Neuronal stem cell (in vitro differentiated cells): ENCODE measurements around the gene EIF2B5. TPM values are rescaled to one million over a fixed set of nuclear protein-coding genes. Genes with fewer than 3 reads are reported as not detected.

Experiments used
- DNase-seq: peaks from one replicate; pipeline ENCODE4 v3.0.0-alpha.2; 2013; ENCODE audit warnings: low spot score
- H2AFZ ChIP-seq: one replicate; pipeline ENCODE4 v1.6.1; 2013; ENCODE audit warnings: mild to moderate bottlenecking, low read length, inconsistent platforms
- H2AK5ac ChIP-seq: 2 replicates; pipeline ENCODE4 v1.6.1; 2013; ENCODE audit warnings: low read depth, mild to moderate bottlenecking, inconsistent platforms, low read length, moderate library complexity, mixed read lengths
- H2BK120ac ChIP-seq: 2 replicates; pipeline ENCODE4 v1.6.1; 2013; ENCODE audit warnings: low read depth, mild to moderate bottlenecking, inconsistent platforms, low read length, moderate library complexity, mixed read lengths
- H2BK12ac ChIP-seq: one replicate; pipeline ENCODE4 v1.6.1; 2013; ENCODE audit warnings: low read length, inconsistent platforms
- H2BK15ac ChIP-seq: 2 replicates; pipeline ENCODE4 v1.6.1; 2013; ENCODE audit warnings: mild to moderate bottlenecking, low read length, inconsistent platforms, mixed read lengths
- H2BK5ac ChIP-seq: one replicate; pipeline ENCODE4 v1.6.1; 2013; ENCODE audit warnings: inconsistent platforms, mild to moderate bottlenecking, low read length, moderate library complexity
- H3K14ac ChIP-seq: one replicate; pipeline ENCODE4 v1.6.1; 2013; ENCODE audit warnings: low read length, inconsistent platforms
- H3K18ac ChIP-seq: 2 replicates; pipeline ENCODE4 v1.6.1; 2013; ENCODE audit warnings: low read length, inconsistent platforms
- H3K23ac ChIP-seq: 2 replicates; pipeline ENCODE4 v1.6.1; 2013; ENCODE audit warnings: low read depth, mild to moderate bottlenecking, mixed read lengths, low read length, inconsistent platforms; ENCODE audit not compliant: poor library complexity
- H3K27ac ChIP-seq: replicated peaks from 3 replicates; pipeline ENCODE4 v1.5.1; 2013; ENCODE audit warnings: low read length, inconsistent platforms
- H3K27me3 ChIP-seq, 3 experiments: 2 replicates each; pipeline ENCODE4 v1.6.1; 2013; ENCODE audit warnings: low read length in 3 of 3, mild to moderate bottlenecking in 2 of 3, inconsistent platforms in 1 of 3, low read depth in 1 of 3, mixed read lengths in 1 of 3, moderate library complexity in 1 of 3; ENCODE audit not compliant: control insufficient read depth in 3 of 3, insufficient read depth in 3 of 3
- H3K36me3 ChIP-seq, 2 donors: replicated peaks in 1 of 2; 2 replicates each; pipeline ENCODE4 v1.6.1; 2013; ENCODE audit warnings: low read length in 2 of 2; ENCODE audit not compliant: control insufficient read depth in 2 of 2, insufficient read depth in 2 of 2
- H3K4ac ChIP-seq: 2 replicates; pipeline ENCODE4 v1.6.1; 2013; ENCODE audit warnings: inconsistent platforms, mild to moderate bottlenecking, low read length, moderate library complexity
- H3K4me1 ChIP-seq, 2 donors: 1 replicate in 1 of 2; 2 replicates in 1 of 2; pipeline ENCODE4 v1.6.1; 2013; ENCODE audit warnings: low read length in 2 of 2, low read depth in 1 of 2; ENCODE audit not compliant: control insufficient read depth in 2 of 2, insufficient read depth in 1 of 2
- H3K4me2 ChIP-seq: one replicate; pipeline ENCODE4 v1.6.1; 2013; ENCODE audit warnings: mild to moderate bottlenecking, low read length, inconsistent platforms; ENCODE audit not compliant: insufficient read depth, poor library complexity, severe bottlenecking
- H3K4me3 ChIP-seq, 2 donors: 2 replicates each; pipeline ENCODE4 v1.5.1; 2013; ENCODE audit warnings: low read length in 2 of 2, mild to moderate bottlenecking in 2 of 2, inconsistent platforms in 1 of 2, moderate library complexity in 1 of 2
- H3K79me1 ChIP-seq: one replicate; pipeline ENCODE4 v1.6.1; 2013; ENCODE audit warnings: low read depth, mild to moderate bottlenecking, inconsistent platforms, low read length, moderate library complexity
- H3K9ac ChIP-seq: one replicate; pipeline ENCODE4 v1.6.1; 2013; ENCODE audit warnings: mild to moderate bottlenecking, low read depth, low read length, inconsistent platforms; ENCODE audit not compliant: poor library complexity
- H3K9me3 ChIP-seq, 2 donors: replicated peaks in 1 of 2; 2 replicates each; pipeline versions ENCODE3 to v1.6.1; 2013; ENCODE audit warnings: low read length in 2 of 2, mild to moderate bottlenecking in 2 of 2, inconsistent platforms in 1 of 2, low read depth in 1 of 2, mixed read lengths in 1 of 2, moderate library complexity in 1 of 2; ENCODE audit not compliant: control insufficient read depth in 2 of 2, insufficient read depth in 1 of 2
- H4K8ac ChIP-seq: one replicate; pipeline ENCODE4 v1.6.1; 2013; ENCODE audit warnings: low read depth, mild to moderate bottlenecking, inconsistent platforms, low read length, moderate library complexity
- H4K91ac ChIP-seq: one replicate; pipeline ENCODE4 v1.6.1; 2013; ENCODE audit warnings: low read length, low read depth, mild to moderate bottlenecking, inconsistent platforms; ENCODE audit not compliant: poor library complexity
- WGBS, 2 donors: extraction: QIAGEN DNeasy Blood & Tissue Kit; methylation state at CpG; one replicate each; pipeline ENCODE4 v1.1.7; 2013; ENCODE audit warnings: missing lambda C conversion rate in 2 of 2, mixed read lengths in 1 of 2; ENCODE audit not compliant: insufficient read length in 2 of 2, insufficient replicate concordance in 1 of 2; ENCODE audit errors: extremely low coverage in 2 of 2; 5-methylcytosine and 5-hydroxymethylcytosine counted together
- polyA plus RNA-seq, 2 experiments: library from polyadenylated mRNA; stranded (reverse); fragments of 200-250 nt; gene quantifications; one replicate each; pipeline ENCODE4 v1.2.3, GENCODE V29; 2013

EIF2B5 gene
- polyA plus RNA-seq (2013, experiment 1 of 2): 31.0 TPM
- 31.6 TPM for polyA plus RNA-seq (2013, experiment 2 of 2)

DNA sequence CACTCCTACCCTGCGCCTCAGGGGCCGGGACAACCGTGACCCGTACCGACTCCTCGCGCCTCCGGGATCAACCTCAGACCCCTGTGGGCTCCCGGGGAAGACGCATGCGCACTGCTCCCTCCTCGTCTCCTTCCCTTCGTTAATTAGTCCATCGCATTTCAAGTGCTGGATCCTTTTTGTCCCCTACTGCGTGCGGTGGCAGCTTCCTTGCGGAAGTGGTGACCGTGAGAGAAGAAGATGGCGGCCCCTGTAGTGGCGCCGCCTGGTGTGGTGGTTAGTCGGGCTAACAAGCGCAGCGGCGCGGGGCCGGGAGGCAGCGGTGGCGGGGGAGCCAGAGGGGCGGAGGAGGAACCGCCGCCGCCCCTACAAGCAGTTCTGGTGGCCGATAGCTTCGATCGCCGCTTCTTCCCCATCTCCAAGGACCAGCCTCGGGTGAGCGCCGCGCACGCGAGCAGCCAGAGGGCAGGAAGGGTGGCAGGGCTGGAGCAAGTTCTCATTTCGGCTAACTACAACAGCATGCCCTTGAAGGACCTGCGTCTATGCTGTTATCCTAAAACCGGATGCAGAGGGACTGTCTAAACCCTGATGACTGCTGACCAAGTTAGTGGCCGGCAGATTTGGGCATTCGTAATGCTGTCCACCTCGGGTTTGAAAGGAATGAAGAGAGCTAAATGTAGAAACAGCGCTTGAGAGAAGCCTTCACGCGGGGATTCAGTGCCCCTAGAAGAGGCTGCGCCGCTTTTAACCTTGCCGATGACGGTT, at the start of gene EIF2B5:
EIF2B5 (plus strand) TSS at position 210 of the 762 bp plus-strand sequence; CDS start at position 238, 28 bp downstream.
- peak within 1 kb of the TSS; percentile 27 for H3K23ac ChIP-seq
- WGBS, 2 donors: no CpG with 5 or more reads among the region's 56 CpGs

DNA sequence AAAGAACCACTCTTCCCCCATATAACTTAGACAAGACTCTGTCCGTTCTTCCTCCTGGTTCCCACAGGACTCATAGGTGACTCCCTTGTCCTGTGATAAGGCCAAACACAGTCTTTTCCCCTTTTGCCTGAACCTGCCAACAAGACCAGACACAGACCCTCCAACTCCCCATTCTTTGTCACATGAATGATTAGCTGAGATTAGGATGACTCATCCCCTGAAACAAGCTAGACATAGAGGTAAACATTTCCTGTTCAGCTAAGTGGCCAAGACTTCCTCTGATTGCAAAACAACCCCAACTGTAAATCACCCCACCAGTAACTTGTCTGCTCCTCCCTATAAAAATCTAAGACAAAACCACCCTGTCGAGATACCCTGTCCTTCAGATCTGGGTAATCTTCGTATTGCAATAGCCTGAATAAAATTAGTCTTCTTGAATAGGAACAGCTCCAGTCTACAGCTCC, 49.7 kb upstream of the EIF2B5 start:
- no CpG with 5 or more reads among the region's 3 CpGs for WGBS, 2 donors
- no peak overlapping the region for H2BK5ac ChIP-seq
- no peak for DNase-seq

More for the DNA sequence above, at the start of gene EIF2B5:
- no peak within 1 kb of the TSS for H4K8ac ChIP-seq
- peaks cover 7 to 28% of the 10 kb centered on the region in 2 donors for H3K36me3 ChIP-seq
- H3K4ac ChIP-seq: no peak within 1 kb of the TSS
- peak; percentile 92 for DNase-seq
- H3K79me1 ChIP-seq: no peaks in the 10 kb centered on the region
- no peak within 1 kb of the TSS for H2BK5ac ChIP-seq
- peak within 1 kb of the TSS; percentile 96 to 99 for H3K4me3 ChIP-seq
- peaks cover 5 to 10% of the 10 kb centered on the region in 2 donors for H3K4me1 ChIP-seq
- no peak within 1 kb of the TSS for H2BK15ac ChIP-seq
- peak within 1 kb of the TSS; percentile 92 for H3K4me2 ChIP-seq
- peak within 1 kb of the TSS; percentile 94 for H2AFZ ChIP-seq
- H3K14ac ChIP-seq: no peak within 1 kb of the TSS
- no peaks in the 10 kb centered on the region for H3K9me3 ChIP-seq
- peak within 1 kb of the TSS; percentile 87 for H3K9ac ChIP-seq
- peak within 1 kb of the TSS; percentile 7 for H3K27ac ChIP-seq
- no peak within 1 kb of the TSS for H2BK120ac ChIP-seq
- H3K18ac ChIP-seq: peak within 1 kb of the TSS; percentile 73
- no peak within 1 kb of the TSS for H2AK5ac ChIP-seq
- peaks cover 0 to 4% (median 0%) of the 10 kb centered on the region in 3 experiments for H3K27me3 ChIP-seq
- H4K91ac ChIP-seq: no peak within 1 kb of the TSS
- H2BK12ac ChIP-seq: no peak within 1 kb of the TSS

DNA sequence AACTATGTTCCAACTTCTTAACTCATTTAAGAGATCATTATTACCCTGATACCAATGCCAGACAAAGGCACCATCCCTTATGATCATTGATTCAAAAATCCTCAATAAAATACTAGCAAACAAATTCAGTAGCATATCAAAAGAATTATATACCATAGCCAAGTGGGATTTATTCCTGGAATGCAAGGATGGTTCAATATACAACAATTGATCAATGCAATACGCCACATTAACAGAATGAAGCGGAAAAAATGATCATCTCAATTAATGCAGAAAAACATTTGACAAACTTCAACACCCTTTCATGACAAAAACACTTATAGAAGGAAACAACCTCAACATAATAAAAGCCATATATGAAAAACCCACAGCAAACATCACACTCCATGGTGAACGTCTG, 43.0 kb upstream of the EIF2B5 start:
- Histone ChIP-seq H3K9ac (no peak overlapping the region), H3K27me3 (no peaks in the 10 kb centered on the region), H3K4ac (no peak overlapping the region), H2BK15ac (no peak overlapping the region), H3K79me1 (no peaks in the 10 kb centered on the region), H2BK5ac (no peak overlapping the region), H3K4me2 (no peak overlapping the region), H3K18ac (no peak overlapping the region), H2BK12ac (no peak overlapping the region), H4K8ac (no peak overlapping the region), H3K4me1 (no peaks in the 10 kb centered on the region), H3K9me3 (peaks cover 0 to 4% of the 10 kb centered on the region in 2 donors), H4K91ac (no peak overlapping the region), H2BK120ac (no peak overlapping the region), H3K27ac (no peak overlapping the region), H3K36me3 (no peaks in the 10 kb centered on the region), H3K14ac (no peak overlapping the region), H3K23ac (no peak overlapping the region), H3K4me3 (no peak overlapping the region), H2AFZ (no peak overlapping the region), H2AK5ac (no peak overlapping the region)
- WGBS, 2 donors: no CpG with 5 or more reads among the region's 3 CpGs
- no peak for DNase-seq

More for the DNA sequence above, 49.7 kb upstream of the EIF2B5 start:
- peaks cover 0 to 4% (median 0%) of the 10 kb centered on the region in 3 experiments for H3K27me3 ChIP-seq
- H2BK15ac ChIP-seq: no peak overlapping the region
- no peak overlapping the region for H3K18ac ChIP-seq
- H3K4me1 ChIP-seq: no peaks in the 10 kb centered on the region
- no peak overlapping the region for H2AFZ ChIP-seq
- no peaks in the 10 kb centered on the region for H3K79me1 ChIP-seq
- no peaks in the 10 kb centered on the region for H3K9me3 ChIP-seq
- no peak overlapping the region for H2AK5ac ChIP-seq
- no peak overlapping the region for H2BK120ac ChIP-seq
- no peak overlapping the region for H3K27ac ChIP-seq
- no peak overlapping the region for H2BK12ac ChIP-seq
- no peak overlapping the region for H3K9ac ChIP-seq
- H3K14ac ChIP-seq: no peak overlapping the region
- no peaks in the 10 kb centered on the region for H3K36me3 ChIP-seq
- H3K4me3 ChIP-seq: no peak overlapping the region
- no peak overlapping the region for H4K8ac ChIP-seq
- no peak overlapping the region for H4K91ac ChIP-seq
- no peak overlapping the region for H3K4me2 ChIP-seq
- no peak overlapping the region for H3K23ac ChIP-seq
- no peak overlapping the region for H3K4ac ChIP-seq

DNA sequence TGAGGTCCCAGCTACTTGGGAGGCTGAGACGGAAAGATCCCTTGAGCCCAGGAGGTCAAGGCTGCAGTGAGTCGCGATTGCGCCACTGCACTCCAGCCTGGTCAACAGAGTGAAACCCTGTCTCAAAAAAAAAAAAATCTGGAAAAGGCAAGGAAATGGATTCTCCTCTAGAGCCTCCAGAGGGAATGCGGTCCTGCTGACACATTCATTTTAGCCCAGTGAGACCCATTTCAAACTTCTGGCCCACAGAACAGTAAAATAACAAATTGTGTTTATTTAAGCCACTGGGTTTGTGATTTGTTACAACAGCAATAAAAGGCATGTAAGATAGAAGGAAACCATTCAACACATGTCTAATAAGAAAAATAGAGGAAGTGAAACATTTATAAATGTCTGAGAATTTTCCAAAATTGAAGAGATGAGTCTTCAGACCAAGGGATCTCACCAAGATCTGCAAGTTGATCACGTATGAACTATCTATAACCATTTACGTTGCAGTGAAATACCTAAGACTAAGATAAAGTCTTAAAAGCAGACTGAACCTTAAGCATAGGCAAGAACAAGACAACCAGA, 38.3 kb upstream of the EIF2B5 start, which contains the start of gene HTR3E:
HTR3E (plus strand) TSS at position 254 of the 573 bp plus-strand sequence. CDS start 466 bp downstream, outside the sequence.
- H3K4ac ChIP-seq: no peak within 1 kb of the TSS
- H2BK5ac ChIP-seq: no peak within 1 kb of the TSS
- H3K79me1 ChIP-seq: no peaks in the 10 kb centered on the region
- H4K91ac ChIP-seq: no peak within 1 kb of the TSS
- peaks cover 0 to 4% of the 10 kb centered on the region in 2 donors for H3K9me3 ChIP-seq
- H3K27ac ChIP-seq: no peak within 1 kb of the TSS
- H3K23ac ChIP-seq: no peak within 1 kb of the TSS
- no peak within 1 kb of the TSS for H3K4me3 ChIP-seq
- H3K4me2 ChIP-seq: no peak within 1 kb of the TSS
- no peaks in the 10 kb centered on the region for H3K36me3 ChIP-seq
- H3K9ac ChIP-seq: no peak within 1 kb of the TSS
- no peaks in the 10 kb centered on the region for H3K4me1 ChIP-seq
- H3K14ac ChIP-seq: no peak within 1 kb of the TSS
- DNase-seq: no peak
- no peak within 1 kb of the TSS for H2AK5ac ChIP-seq
- no peak within 1 kb of the TSS for H2BK120ac ChIP-seq
- no peak within 1 kb of the TSS for H2BK15ac ChIP-seq
- no peak within 1 kb of the TSS for H2BK12ac ChIP-seq
- H2AFZ ChIP-seq: no peak within 1 kb of the TSS
- no peak within 1 kb of the TSS for H3K18ac ChIP-seq
- WGBS, 2 donors: no CpG with 5 or more reads among the region's 7 CpGs
- no peak within 1 kb of the TSS for H4K8ac ChIP-seq
- H3K27me3 ChIP-seq: peaks cover 0 to 8% (median 0%) of the 10 kb centered on the region in 3 experiments
